ENCODE results near the gene MCM5. TPM values are rescaled to one million over a fixed set of nuclear protein-coding genes. Genes with fewer than 3 reads are reported as not detected.

MCM5 gene
- total and polyA plus RNA-seq, 7 donors, result 9.9 to 42.6 (median 13.4) TPM

DNA sequence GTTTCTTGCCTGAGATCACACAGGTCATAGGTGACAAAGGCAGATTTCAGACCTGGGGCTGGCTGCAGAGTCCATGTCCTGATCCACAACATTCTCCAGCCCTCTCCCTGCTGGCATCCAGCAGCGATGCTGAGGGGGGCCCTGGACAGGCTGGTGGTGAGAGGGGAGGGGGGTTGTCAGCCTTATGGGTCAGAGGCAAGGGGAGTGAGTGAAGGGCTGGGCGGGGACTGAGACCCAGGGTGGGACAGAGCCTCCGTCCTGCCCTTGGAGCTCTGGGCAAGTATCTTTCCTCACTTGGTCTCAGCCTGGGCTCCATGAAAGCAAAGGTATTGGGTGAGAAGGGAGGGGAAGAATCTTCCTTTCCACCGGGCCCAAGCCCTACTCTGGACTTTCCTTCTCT, 74.0 kb downstream of the MCM5 start:
- Histone ChIP-seq H3K9me3 (peaks cover 0 to 3% (median 0%) of the 10 kb centered on the region in 4 donors), H3K27me3 (no peaks in the 10 kb centered on the region), H3K36me3 (no peaks in the 10 kb centered on the region), H3K27ac (peak overlapping the region in 2 of 4 donors; percentile 21 to 32), H3K4me3 (no peak overlapping the region), H3K4me1 (peaks cover 0 to 45% (median 40%) of the 10 kb centered on the region in 4 donors)
- no peak for DNase-seq
- 87 to 93% methylated on average over 4 of the region's 4 CpGs for WGBS, 2 donors
- intact Hi-C loops (cut with DNase I), result no loop called here
- no peak for TF ChIP-seq POLR2A (IDR thresholded peaks at IDR 0.05)
- TF ChIP-seq CTCF (IDR thresholded peaks at IDR 0.05), result no peak
- TF ChIP-seq POLR2AphosphoS5 (IDR thresholded peaks at IDR 0.05), result no peak
- no peak for TF ChIP-seq EP300 (IDR thresholded peaks at IDR 0.05)

Other genes with a start within 250 kb of the MCM5 start
- gene HMGXB4, start 142.6 kb upstream of the MCM5 start, total RNA-seq, result 10 to 100 TPM; 14.8 to 20.9 (median 16.9) TPM
- gene HMGXB4, start 142.6 kb upstream of the MCM5 start, polyA plus RNA-seq, result 10 to 100 TPM in 2 of 3 donors, 1 to 10 TPM in 1; 9.7 to 11.8 (median 10.8) TPM
- 10 to 100 TPM; 32.5 to 66.5 (median 48.5) TPM for gene TOM1, start 100.2 kb upstream of the MCM5 start, total RNA-seq
- gene TOM1, start 100.2 kb upstream of the MCM5 start, polyA plus RNA-seq, result 10 to 100 TPM; 48.6 to 56.7 (median 53.2) TPM
- gene HMOX1, start 19.0 kb upstream of the MCM5 start, total RNA-seq, result 100 to 1,000 TPM in 1 of 4 donors, 10 to 100 TPM in 1, 1 to 10 TPM in 2; 5.0 to 107 (median 11.7) TPM
- gene HMOX1, start 19.0 kb upstream of the MCM5 start, polyA plus RNA-seq, result 100 to 1,000 TPM in 1 of 3 donors, 10 to 100 TPM in 2; 35.5 to 138 (median 67.9) TPM
- 10 to 100 TPM in 3 of 4 donors, 1 to 10 TPM in 1; 6.6 to 22.8 (median 13.7) TPM for gene RASD2, start 140.7 kb downstream of the MCM5 start, total RNA-seq
- gene RASD2, start 140.7 kb downstream of the MCM5 start, polyA plus RNA-seq, result 10 to 100 TPM in 2 of 3 donors, 1 to 10 TPM in 1; 8.4 to 20.6 (median 12.0) TPM
- gene MB, start 217.2 kb downstream of the MCM5 start, total RNA-seq, result 10 to 100 TPM in 1 of 4 donors, 1 to 10 TPM in 1, under 1 TPM in 1, not detected in 1; 0.68 to 12.8 (median 1.9) TPM
- 10 to 100 TPM in 2 of 3 donors, 1 to 10 TPM in 1; 7.9 to 84.7 (median 59.4) TPM for gene MB, start 217.2 kb downstream of the MCM5 start, polyA plus RNA-seq
- gene APOL6, start 248.3 kb downstream of the MCM5 start, total RNA-seq, result 10 to 100 TPM; 15.8 to 28.2 (median 17.0) TPM
- 10 to 100 TPM in 1 of 3 donors, 1 to 10 TPM in 2; 4.2 to 24.3 (median 7.9) TPM for gene APOL6, start 248.3 kb downstream of the MCM5 start, polyA plus RNA-seq